BJ (cell line): ENCODE data around the gene SELENOS. TPM values are rescaled to one million over a fixed set of nuclear protein-coding genes. Genes with fewer than 3 reads are reported as not detected.

Experiments used
- CTCF ChIA-PET: fragments of 350-600 bp; formaldehyde crosslinking; extraction: SDS; loops from one replicate; lab custom pipeline; 2021; ENCODE audit warnings: antibody characterized with exemption, inconsistent platforms; lab: Yijun Ruan, JAX
- POLR2A ChIA-PET: fragments of 300-600 bp; sonication (Branson Sonifier 250); formaldehyde crosslinking; extraction: SDS; loops from one replicate; lab custom pipeline; 2021; ENCODE audit warnings: antibody characterized with exemption; lab: Charles Lee
- DNase-seq: peaks from one replicate; pipeline ENCODE4 v3.0.0-alpha.2; 2011; ENCODE audit warnings: low read depth
- H3K27me3 ChIP-seq: 2 replicates; pipeline ENCODE4 v1.6.0; 2011; ENCODE audit warnings: low read length; ENCODE audit not compliant: control insufficient read depth, insufficient read depth
- H3K36me3 ChIP-seq: 2 replicates; pipeline ENCODE4 v1.5.1; 2011; ENCODE audit warnings: low read length; ENCODE audit not compliant: control insufficient read depth, insufficient read depth
- H3K4me3 ChIP-seq: 2 replicates; pipeline ENCODE4 v1.5.1; 2011; ENCODE audit warnings: low read depth, mild to moderate bottlenecking, control low read depth, low read length
- CTCF ChIP-seq: IDR thresholded peaks from 2 replicates; pipeline ENCODE4 v1.5.1; 2011; ENCODE audit warnings: low read depth, mild to moderate bottlenecking, control low read depth, inconsistent platforms, low read length, moderate library complexity; ENCODE audit not compliant: insufficient read depth
- polyA plus RNA-seq: library from polyadenylated mRNA; depleted of rRNA; stranded (reverse); fragments of >200 nt; gene quantifications from 2 replicates; pipeline ENCODE4 v1.2.3, GENCODE V29; 2011

Gene SELENOS
- polyA plus RNA-seq, 1 experiment = 71.2 TPM

DNA sequence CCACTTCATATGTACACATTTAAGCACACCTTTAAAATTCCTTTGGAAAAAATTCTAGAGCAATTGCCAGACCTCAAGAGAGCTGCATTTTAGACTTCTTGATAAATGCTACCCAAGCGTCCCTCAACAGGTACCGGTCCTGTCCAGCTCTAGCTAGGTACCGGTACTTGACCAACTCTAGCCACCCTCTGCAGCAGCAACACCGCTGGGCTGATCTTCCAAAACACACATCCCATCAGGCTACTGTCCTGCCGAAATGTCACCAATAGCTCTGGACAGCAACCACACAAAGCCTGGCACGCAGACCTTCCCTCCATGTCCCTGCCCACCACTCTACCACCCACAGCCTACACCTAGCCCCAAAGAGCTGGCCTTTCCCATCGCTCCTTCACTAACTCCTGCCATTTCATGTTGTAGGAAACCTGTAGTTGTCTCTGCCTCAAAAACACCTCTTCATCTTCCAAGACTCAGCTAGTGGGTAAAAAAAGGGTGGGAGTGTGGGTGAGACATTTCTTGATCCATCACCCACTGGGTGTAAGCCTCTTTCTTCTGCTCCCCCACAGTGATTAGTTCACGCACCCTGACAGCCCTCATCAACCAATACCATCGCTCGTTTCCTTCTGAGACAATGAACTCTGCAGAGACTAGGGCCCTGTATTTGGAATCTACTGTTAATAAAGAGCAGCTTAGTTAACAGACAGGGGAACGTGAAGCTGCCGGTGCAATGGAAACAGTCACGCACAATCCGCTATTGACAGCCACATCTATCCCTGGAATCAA lies 32.2 kb downstream of the SELENOS start:
- no peak for DNase-seq
- POLR2A ChIA-PET = no interaction called here
- Histone ChIP-seq H3K27me3 (no peaks in the 10 kb centered on the region), H3K4me3 (no peak overlapping the region), H3K36me3 (0 out of 2 replicates have a peak, but pooled peaks cover 1% of the 10 kb centered on the region)
- CTCF ChIA-PET = interaction anchor here (1.4 kb wide), 1 partner anchor 40 kb away, joined by 4 read pairs; no protein-coding TSS in a partner anchor
- TF ChIP-seq CTCF = no peak

GRCh38 chr15:101244036-101244781 lies 33.1 kb downstream of the SELENOS start:
- CTCF ChIA-PET = interaction anchor here (1.4 kb wide), 1 partner anchor 39 kb away, joined by 4 read pairs; no protein-coding TSS in a partner anchor
- TF ChIP-seq CTCF = no peak
- H3K4me3 ChIP-seq = no peak overlapping the region

GRCh38 chr15:101243420-101243819 lies 33.9 kb downstream of the SELENOS start:
- CTCF ChIA-PET = interaction anchor here (0.9 to 1.9 kb wide), 4 partner anchors 12 to 222 kb away, joined by 3 to 6 read pairs (median 4); no protein-coding TSS in a partner anchor
- Histone ChIP-seq H3K27me3 (no peaks in the 10 kb centered on the region), H3K4me3 (no peak overlapping the region), H3K36me3 (0 out of 2 replicates have a peak, but pooled peaks cover 1% of the 10 kb centered on the region)
- no peak for TF ChIP-seq CTCF
- DNase-seq = no peak
- POLR2A ChIA-PET = interaction anchor here (0.6 kb wide), 1 partner anchor 275 kb away, joined by 3 read pairs; no protein-coding TSS in a partner anchor

More at GRCh38 chr15:101244036-101244781, 33.1 kb downstream of the SELENOS start:
- Histone ChIP-seq H3K27me3 (no peaks in the 10 kb centered on the region), H3K36me3 (0 out of 2 replicates have a peak, but pooled peaks cover 1% of the 10 kb centered on the region)
- POLR2A ChIA-PET = interaction anchor here (0.5 to 0.6 kb wide), 2 partner anchors 276 to 533 kb away, joined by 3 read pairs; no protein-coding TSS in a partner anchor
- no peak for DNase-seq

- 0 out of 2 replicates have a peak, but pooled peaks cover 1% of the 10 kb centered on the region for H3K36me3 ChIP-seq
- H3K4me3 ChIP-seq = no peak overlapping the region
- POLR2A ChIA-PET = no interaction called here
- CTCF ChIA-PET = interaction anchor here (0.6 to 1.9 kb wide), 4 partner anchors 12 to 222 kb away, joined by 3 to 6 read pairs (median 4); no protein-coding TSS in a partner anchor
- H3K27me3 ChIP-seq = no peaks in the 10 kb centered on the region
- DNase-seq = no peak
- no peak for TF ChIP-seq CTCF
These were observed 34.3 kb downstream of the SELENOS start for GRCh38 chr15:101242999-101243336.
